Muscle of back (tissue), 11 donors: ENCODE data around the gene PSMA8. TPM values are rescaled to one million over a fixed set of nuclear protein-coding genes. Genes with fewer than 3 reads are reported as not detected.
A peak's percentile ranks its signal among the peaks of the same experiment; 100 is the strongest.
"Not testable (repeated sequence)": the region's sequence is repeated elsewhere in the genome, so short reads cannot be mapped to it uniquely, and the experiment has no call there.

Experiments used
- DNase-seq, 3 donors: peaks; one replicate each; pipeline versions ENCODE4 v3.0.0 to v3.0.0-alpha.2; 2013
- polyA plus RNA-seq, 10 donors: library from polyadenylated mRNA; unstranded; fragments of 120-200 nt; gene quantifications; one replicate each; pipeline ENCODE4 v1.2.1, GENCODE V29; 2013; ENCODE audit not compliant: insufficient read length in 10 of 10

The PSMA8 gene
- polyA plus RNA-seq, 10 donors: 0.11 to 0.18 TPM; not detected in 8

DNA sequence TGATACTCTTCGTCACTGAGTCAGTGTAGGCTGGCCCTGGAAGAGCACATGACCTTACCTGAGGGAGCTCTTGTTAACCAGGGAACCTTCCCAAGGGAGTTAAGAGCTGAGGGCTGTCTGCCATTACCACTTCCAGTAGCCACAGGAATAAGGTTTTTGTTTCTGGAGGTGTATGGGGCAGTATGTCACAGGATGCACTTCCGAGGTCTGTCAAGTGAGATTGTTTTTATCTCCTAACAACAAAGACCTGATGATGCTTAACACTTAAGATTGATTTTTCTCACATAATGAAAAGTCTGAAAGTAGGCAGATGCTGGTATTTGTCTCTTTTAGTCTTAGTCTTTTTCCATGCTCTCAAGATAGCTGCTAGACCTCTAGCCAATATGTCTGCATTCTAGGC is 41.8 kb downstream of the PSMA8 start:
- DNase-seq: no peak

DNA sequence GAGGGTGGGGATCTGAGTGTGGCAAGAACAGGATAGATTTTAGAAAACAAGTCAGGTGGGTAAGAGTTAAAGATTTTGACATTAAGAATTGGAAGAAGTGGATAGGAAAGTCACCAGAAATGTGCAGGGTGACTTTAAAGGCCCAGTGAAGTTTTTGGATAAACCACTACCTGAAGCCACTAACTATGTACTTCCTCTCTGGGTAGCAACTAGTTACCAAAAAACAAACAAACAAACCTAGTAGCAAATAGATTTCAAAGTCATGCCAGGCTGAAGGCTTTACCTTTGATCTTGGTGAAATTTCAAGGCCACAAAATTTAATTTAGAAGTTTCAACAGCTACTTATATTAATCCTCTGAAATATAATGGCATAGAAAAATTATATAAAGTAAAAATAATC is 42.5 kb downstream of the PSMA8 start:
- DNase-seq: no peak

DNA sequence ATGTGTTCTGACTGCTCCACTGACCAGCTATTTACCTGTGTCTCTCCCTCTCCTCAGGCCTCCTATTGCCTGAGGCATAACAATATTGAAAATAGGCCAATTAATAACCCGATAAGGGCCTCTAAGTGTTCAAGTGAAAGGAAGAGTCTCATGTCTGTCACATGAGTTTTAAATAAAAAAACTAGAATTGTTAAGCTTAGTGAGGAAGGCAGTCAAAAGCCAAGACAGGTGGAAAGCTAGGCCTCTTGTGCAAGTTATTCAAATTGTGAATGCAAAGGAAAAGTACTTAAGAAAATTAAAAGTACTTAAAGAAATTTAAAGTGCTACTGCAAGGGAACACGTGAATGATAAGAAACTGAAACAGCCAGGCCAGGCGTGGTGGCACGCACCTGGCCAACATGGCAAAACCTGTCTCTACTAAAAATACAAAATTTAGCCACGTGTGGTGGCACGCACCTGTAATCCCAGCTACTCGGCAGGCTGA is 47.7 kb downstream of the PSMA8 start:
- DNase-seq: no peak

DNA sequence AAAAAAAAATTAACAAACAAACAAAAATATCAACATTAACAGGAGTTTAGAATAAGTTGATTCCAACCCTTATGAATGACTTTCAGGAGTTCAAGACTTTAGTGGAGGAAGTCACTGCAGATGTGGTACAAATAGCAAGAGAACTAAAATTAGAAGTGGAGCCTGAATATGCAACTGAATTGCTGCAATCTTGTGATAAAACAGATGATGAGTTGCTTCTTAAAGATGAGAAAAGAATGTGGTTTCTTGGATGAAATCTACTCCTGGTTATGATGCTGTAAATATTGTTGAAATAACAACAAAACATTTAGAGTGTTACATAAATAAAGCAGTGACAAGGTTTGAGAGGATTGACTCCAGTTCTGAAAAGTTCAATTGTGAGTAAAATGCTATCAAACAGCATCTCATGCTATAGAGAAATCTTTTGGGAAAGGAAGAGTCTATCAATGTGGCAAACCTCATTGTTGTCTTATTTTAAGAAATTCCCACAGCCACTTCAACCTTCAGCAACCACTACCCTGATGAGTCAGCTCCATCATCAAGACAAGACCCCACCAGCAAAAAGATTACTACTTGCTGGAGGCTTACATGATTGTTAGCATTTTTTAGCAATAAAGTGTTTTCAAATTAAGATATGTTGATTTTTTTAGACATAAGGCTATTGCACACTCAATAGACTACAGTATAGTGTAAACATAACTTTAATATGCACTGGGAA is 49.9 kb downstream of the PSMA8 start:
- no peak for DNase-seq

DNA sequence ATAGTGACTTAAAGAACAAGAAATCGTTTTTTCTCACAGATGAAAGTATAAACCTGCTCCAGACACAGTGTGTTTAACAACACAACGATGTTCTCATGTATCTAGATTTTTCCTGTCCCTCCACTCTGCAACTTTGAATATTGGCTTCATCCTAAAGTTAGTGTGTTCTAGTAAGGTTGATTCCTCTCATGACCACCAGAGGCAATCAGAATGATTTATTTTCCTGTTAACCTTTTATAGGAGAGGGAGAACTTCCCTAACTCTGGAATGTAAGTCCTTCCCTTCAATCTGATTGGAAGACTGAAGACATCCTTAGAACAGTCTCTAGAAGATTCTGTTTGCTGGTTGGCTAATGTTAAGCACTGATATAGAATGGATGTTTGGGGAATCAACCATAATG is 51.6 kb downstream of the PSMA8 start:
- no peak for DNase-seq

DNA sequence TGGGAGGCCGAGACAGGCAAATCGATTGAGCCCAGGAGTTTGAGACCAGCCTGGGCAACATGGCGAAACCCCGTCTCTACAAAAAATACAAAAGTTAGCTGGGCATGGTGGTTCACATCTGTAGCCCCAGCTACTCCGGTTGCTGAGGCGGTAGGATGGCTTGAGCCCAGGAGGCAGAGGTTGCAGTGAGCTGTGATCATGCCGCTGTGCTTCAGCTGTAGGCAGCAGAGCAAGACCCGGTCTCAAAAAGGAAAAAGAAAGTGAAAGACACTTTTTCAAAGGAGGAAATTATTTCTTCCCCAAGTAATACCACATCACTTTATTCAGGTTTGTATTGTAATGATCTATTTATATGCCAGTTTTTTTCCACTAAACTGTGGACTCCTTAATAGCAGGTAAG is 56.8 kb downstream of the PSMA8 start:
- DNase-seq: no peak

DNA sequence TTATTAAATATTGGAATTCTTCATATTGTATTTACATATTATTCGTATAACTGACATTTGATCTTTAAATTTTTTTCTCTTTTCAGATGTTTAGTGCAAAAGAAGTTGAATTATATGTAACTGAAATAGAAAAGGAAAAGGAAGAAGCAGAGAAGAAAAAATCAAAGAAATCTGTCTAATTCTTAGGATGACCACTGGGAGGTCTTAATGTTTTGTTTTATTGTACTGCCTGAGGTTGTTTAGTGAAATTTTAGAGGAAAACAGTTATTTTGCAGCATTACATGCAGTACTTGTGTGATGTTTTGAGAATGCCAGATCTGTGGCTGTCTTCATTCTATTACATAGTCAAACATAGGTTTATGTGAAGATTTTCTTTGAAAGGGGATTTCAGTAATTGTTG is 58.6 kb downstream of the PSMA8 start:
- DNase-seq: no peak

DNA sequence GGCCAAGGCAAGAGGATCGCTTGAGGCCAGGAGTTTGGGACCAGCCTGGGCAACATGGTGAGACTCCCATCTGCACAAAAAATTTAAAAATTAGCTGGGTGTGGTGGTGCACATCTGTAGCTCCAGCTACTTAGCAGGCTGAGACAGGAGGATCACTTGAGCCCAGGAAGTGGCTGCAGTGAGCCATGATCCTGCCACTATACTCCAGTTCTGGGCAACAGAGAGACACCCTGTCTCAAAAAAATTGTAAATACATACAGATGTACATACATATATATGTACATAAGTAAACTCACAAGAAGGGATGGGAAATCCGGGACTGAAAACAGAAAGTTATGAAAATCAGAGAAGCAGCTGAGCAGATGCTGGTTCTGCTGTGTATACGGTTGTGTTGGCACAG is 62.9 kb downstream of the PSMA8 start:
- no peak for DNase-seq

DNA sequence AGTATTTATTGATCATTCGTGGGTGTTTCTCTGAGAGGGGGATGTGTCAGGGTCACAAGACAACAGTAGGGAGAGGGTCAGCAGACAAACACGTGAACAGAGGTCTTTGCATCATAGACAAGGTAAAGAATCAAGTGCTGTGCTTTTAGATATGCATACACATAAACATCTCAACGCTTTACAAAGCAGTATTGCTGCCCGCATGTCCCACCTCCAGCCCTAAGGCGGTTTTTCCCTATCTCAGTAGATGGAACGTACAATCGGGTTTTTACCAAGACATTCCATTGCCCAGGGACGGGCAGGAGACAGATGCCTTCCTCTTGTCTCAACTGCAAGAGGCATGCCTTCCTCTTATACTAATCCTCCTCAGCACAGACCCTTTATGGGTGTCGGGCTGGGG is 68.3 kb downstream of the PSMA8 start:
- DNase-seq: not testable (repeated sequence)

DNA sequence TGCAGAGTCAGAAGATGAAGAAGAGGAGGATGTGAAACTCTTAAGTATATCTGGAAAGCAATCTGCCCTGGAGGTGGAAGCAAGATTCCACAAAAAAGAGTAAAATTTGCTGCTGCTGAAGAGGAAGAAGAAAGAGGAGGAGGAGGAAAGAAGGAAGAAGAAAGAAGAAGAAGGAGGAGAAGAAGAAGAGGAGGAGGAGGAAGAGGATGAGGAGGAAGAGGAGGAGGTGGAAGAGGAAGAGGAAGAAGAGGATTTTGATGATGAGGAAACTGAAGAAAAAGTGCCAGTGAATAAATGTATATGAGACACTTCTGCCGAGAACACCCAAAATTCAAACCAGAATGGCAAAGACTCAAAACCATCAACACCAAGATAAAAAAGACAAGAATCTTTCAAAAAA is 71.6 kb downstream of the PSMA8 start:
- DNase-seq: no peak

DNA sequence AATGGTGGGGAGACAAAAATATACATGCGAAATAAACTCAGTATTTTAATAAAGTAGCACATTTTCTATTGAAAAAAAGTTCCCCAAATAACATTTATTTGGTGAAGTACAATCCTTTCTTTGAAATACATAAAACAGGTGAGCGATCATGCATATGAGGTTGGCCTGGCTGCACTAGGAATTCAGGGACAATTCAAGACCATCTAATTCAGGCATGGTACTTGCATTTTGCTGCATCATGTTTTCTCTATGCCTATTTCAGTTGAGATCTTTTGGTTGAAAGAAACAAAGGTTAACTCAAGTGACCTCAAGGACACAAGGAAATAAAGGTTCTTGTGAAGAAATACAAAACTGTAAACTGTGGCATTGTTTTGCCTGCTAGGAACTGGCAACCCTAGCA is 72.8 kb downstream of the PSMA8 start:
- no peak for DNase-seq

DNA sequence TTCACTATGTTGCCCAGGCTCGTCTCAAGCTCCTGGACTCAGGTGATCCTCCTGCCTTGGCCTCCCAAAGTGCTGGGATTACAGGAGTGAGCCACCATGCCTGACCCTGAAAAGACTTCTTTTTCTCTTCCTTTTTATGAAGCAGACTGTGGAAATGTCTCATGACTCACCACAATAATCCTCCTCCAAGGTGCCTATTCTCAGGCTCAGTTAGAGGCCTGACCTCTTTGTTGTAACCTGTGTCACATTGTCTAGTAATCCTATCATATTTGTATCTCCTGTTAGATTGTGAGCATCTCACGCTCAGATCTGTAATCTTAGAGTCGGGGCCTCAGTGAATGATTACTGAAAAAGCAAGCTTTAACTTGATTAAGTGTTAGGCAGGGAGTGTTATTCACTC is 74.3 kb downstream of the PSMA8 start:
- no peak for DNase-seq

DNA sequence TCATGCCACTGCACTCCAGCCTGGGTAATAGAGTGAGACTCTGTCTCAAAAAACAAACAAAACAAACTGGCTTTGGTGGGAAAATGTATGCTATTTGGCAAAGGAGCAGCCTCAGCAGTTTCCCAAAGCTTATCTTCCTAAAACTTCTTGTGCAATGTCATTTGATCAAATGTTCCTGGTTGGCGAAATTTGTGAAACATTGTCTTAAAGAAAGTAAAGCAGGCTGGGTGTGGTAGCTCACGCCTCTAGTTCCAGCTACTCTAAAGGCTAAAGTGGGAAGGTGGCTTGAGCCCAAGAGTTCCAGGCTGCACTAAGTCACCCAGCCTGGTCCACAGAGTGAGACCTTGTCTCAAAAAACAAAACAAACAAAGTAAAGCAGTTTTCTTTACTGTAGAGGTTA is 75.3 kb downstream of the PSMA8 start:
- no peak for DNase-seq

DNA sequence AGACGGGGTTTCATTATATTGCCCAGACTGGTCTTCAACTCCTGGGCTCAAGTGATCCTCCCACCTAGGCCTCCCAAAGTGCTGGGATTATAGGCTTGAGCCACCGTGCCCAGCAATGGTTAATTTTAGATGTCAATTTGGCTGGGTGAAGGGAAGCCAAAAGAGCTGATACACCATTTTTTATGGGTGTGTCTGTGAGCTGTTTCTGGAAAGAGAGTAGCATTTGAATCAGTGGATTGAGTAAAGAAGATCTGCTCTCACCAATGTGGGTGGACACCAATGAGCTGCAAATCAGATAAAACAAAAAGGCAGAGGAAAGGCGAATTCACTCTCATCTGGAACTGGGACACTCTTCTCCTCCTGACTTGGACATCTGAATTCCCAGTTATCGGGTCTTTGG is 76.5 kb downstream of the PSMA8 start:
- DNase-seq: no peak

DNA sequence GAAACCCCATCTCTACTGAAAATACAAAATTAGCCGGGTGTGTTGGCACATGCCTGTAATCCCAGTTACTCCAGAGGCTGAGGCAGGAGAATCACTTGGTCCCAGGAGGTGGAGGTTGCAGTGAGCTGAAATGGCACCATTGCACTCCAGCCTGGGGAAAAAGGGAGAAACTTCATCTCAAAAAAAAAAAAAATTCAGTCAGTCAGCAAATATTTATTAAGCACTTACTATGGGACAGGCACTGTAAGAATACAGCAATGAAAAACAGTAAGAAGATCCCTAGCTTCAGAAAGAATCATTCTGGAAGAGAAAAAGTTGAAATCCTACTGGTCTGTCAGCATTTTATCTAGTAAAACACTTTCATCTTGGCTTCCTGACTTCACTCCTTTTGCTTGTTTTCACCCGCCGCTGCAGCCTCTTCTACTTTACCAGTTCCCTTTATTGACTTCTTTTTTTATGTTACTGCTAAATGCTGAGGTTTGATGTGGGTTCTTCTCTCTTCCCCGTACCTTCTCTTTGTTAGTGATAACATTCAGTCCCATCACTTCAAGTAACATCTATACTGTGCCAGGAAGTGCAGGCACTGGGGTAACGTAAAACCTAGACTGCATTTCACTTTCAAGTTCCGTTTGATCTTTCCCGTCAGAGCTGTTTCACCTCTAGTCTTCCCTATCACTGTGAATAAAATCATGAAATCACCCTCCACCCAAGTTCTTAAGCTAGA is 81.7 kb downstream of the PSMA8 start:
- no peak for DNase-seq

DNA sequence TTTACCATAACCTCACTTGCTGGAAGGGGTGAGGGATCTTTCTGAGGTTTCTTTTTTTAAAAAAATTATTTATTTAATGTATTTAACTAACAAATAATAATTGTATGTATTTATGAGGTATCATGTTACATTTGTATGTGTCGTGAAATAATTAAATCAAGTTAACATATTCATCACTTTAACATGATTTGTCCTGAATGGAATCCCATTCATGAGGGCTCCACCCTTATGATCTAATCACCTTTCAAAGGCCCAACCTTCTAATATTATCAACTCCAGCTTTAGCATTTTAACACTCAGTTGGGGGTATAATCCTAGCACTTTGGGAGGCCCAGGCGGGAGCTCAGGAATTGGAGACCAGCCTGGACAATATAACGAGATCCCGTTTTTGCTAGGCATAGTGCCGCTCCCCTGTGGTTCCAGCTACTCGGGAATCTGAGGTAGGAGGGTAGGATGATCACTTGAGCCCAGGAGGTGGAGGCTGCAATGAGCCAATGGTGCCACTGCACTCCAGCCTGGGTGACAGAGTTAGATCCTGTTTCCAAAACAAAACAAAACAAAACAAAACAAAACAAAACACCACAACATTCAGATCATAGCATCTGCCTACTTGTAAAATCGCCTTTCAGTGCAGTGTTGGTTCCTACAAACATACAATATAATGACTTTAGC is 91.5 kb downstream of the PSMA8 start:
- DNase-seq: peak in 1 of 3 donors; percentile 9

DNA sequence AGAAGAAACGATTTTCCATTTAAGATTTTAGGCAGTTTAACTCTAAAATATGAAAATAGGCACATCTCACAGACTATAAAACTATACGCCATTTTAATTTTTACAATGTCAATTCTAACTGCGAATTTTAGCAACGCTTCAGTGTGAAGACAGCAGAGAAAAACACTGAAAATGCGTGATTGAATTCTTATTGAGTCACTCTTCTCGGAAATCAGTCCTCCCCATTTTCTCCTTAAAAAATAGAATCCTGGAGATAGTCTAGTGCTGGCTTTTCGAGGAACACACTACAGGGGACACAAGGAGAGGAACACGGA is 92.2 kb downstream of the PSMA8 start:
- DNase-seq: no peak

DNA sequence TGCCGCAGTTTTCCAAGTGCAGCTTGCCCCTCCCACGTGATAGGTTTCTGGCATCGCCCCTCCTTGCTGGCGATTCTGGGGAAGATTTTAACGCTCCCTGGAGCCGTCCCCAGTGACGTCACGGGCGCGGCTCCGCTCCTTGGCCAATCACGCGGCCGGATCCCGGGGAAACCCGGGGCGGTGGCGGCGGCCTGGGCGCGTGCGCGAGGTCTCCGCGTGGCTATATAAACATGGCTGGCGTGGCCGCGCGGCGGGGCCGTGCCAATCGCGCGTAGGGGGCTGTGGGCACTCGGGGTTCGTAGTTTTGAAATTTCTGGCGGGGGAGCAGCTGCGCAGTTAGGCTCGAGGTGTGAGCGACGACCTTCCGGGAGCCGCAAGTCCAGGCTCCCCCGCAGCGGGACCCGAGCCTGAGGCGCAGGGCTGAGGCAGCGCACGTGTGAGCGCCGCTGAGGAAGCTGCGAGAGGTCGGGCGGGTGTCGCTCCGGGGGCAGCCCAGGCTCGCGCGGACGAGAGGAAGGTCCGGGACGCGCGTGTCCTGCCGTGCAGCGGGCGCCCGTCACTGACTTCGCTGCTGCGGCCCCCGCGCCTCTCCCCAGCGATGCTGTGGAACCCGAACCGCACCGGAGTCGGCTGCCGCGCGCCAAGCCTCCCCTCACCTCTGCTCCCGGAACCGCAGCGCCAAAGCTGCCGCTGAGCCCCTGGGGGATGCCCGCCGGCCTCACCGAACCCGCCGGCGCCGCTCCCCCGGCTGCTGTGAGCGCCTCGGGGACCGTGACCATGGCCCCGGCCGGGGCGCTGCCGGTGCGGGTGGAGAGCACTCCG is 92.8 kb downstream of the PSMA8 start, which contains the start of gene TAF4B:
Gene TAF4B (plus strand): TSS at position 217 of the 822 bp plus-strand sequence. CDS start 489 bp downstream, at position 706.
- peak; percentile 91 to 97 (median 97) for DNase-seq

DNA sequence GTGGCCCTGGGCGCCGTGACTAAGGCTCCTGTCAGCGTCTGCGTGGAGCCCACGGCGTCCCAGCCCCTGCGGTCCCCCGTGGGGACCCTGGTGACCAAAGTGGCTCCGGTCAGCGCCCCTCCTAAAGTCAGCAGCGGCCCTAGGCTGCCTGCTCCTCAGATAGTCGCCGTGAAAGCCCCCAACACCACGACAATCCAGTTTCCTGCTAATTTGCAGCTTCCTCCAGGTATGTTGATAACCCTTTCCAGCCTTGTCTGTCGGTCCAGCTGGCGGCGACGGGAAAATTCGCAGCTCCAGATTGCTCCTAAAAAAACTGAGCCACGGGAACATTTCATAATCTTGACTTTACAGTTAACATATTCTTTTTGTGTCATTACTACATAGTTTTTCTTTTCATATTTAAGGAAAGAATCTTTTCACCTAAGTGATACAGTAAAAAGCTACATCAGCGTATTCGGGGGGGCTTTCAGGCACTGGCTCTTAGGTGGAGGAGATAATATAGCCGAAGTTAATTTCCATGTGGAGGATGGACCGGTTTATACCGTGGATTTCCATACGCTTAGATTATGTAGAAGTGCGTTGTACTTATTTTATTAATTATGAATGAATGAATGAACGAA is 93.5 kb downstream of the PSMA8 start:
- DNase-seq: peak in 2 of 3 donors; percentile 20 to 60

DNA sequence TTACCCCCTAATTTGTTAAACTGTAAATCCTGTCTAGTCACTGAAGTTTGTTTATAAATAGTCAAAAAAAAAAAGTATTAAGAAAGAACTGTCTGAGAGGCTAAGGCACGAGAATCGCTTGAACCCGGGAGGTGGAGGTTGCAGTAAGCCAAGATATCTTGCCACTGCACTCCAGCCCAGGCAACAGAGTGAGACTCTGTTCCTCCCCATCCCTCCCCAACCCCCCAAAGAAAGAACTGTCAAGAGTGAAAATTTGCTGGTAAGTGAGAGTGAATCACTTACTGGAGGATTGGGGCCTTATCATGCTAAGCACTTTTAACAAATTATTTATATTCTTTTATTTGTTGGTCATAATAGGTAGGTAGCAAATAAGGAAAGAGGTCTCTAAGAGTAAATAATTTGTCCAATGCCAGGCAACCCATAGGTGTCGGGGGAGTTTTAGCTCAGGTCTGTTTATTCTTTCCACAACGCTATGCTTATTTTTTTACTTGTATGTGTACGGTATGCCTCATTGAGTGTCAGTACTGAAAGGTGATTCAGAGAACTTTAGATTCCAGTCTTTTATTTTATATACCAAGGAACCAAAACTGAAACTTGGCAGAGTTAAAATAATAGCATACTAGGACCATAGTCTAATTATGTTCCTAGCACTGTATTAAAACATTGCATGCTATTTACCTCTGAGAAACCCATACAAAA is 95.0 kb downstream of the PSMA8 start:
- DNase-seq: no peak

DNA sequence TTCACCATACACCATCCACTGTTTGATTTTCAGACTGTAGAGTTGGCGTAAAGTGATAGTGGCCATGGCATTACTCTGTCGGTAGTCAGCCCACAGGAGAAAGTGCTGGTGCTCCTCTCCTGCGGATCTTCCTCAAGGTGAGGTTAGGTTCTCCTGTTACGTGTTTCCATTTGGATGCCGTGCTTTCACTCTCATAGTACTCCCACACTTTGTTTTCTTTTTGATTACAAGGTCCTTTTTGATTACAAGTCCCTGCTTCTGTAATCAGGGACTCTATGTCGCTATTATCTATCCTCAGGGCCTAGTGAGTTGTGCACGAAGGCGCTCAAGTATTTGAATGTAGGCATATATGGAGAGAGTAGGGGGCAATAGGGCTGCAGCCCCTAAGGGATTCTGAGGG is 96.8 kb downstream of the PSMA8 start:
- DNase-seq: no peak
